SK-N-MC (cell line): ENCODE measurements around the gene PRF1.

Source experiments
- EZH2 ChIP-seq: fragments of 200-600 bp; sonication (generic); IDR thresholded peaks from one replicate; pipeline ENCODE4 v1.6.1; 2017; ENCODE audit warnings: antibody characterized with exemption
- POLR2AphosphoS5 ChIP-seq: IDR thresholded peaks from 2 replicates; pipeline ENCODE4 v1.6.1; 2012; ENCODE audit warnings: mild to moderate bottlenecking, low read depth, low read length, borderline replicate concordance

GRCh38 chr10:70575486-70575873 is 27.1 kb downstream of the PRF1 start:
- no peak for TF ChIP-seq POLR2AphosphoS5
- no peak for TF ChIP-seq EZH2
